Stimulated activated CD4-positive, alpha-beta T cell treated with anti-CD3 and anti-CD28 coated beads, Interleukin-2, amount 100 ng/mL, for 24 hours (primary cell): ENCODE measurements around the gene DYNLT2B.
"Not testable (repeated sequence)": the region's sequence is repeated elsewhere in the genome, so short reads cannot be mapped to it uniquely, and the experiment has no call there.

Experiments
- DNase-seq, 2 donors: peaks; one replicate each; pipeline ENCODE4 v3.0.0-alpha.2; 2020

Gene DYNLT2B

GRCh38 chr3:196268284-196269163 lies 49.5 kb downstream of the DYNLT2B start:
- DNase-seq = no peak

GRCh38 chr3:196263819-196264218 lies 54.2 kb downstream of the DYNLT2B start:
- DNase-seq = no peak

GRCh38 chr3:196260784-196261183 lies 57.3 kb downstream of the DYNLT2B start:
- no peak for DNase-seq

GRCh38 chr3:196255776-196256175 lies 62.3 kb downstream of the DYNLT2B start:
- DNase-seq = no peak

- no peak for DNase-seq
Observed at GRCh38 chr3:196254376-196255283, 63.4 kb downstream of the DYNLT2B start.

- DNase-seq = no peak
Observed at GRCh38 chr3:196251918-196252317, 66.1 kb downstream of the DYNLT2B start.

- no peak for DNase-seq
Observed at GRCh38 chr3:196246612-196247308, 71.3 kb downstream of the DYNLT2B start.

- DNase-seq = not testable (repeated sequence)
Observed at GRCh38 chr3:196244166-196244565, 73.9 kb downstream of the DYNLT2B start.

GRCh38 chr3:196241704-196242103 lies 76.3 kb downstream of the DYNLT2B start:
- no peak for DNase-seq
